Frontal cortex (tissue), 4 donors: ENCODE measurements around the gene MBD3L1. TPM values are rescaled to one million over a fixed set of nuclear protein-coding genes. Genes with fewer than 3 reads are reported as not detected.
A peak's percentile ranks its signal among the peaks of the same experiment; 100 is the strongest.

Experiments used
- DNase-seq, 2 donors: peaks; one replicate each; pipeline ENCODE4 v3.0.0; 2012; ENCODE audit warnings: low spot score in 2 of 2
- FAIRE-seq: peaks from 2 replicates; lab custom pipeline; 2012; peaks lifted over from hg19 to GRCh38; lab: Jason Lieb, UNC
- total RNA-seq: library from RNA; depleted of rRNA; stranded (reverse); fragments of >200 nt; gene quantifications from one replicate; pipeline ENCODE4 v1.2.3, GENCODE V29; 2014
- donor health status: control.
- donor health status: control.
- donor health status: control.

MBD3L1 gene
- total RNA-seq: not detected

GRCh38 chr19:8832132-8833021, at the start of gene MBD3L1, which contains the start of gene ZNF558:
Gene MBD3L1, plus strand, starts transcription at chr19:8832377. Its CDS starts 10,302 bp downstream, at chr19:8842679.
Gene ZNF558, minus strand, starts transcription at chr19:8832304. Its CDS starts 9,645 bp downstream, at chr19:8822659.
- peak; percentile 96 to 97 for DNase-seq
- FAIRE-seq: peak; percentile 57

GRCh38 chr19:8794823-8795222, 37.4 kb upstream of the MBD3L1 start:
- FAIRE-seq (no peak), DNase-seq (no peak)

GRCh38 chr19:8806661-8807060, 25.5 kb upstream of the MBD3L1 start:
- no peak for FAIRE-seq
- DNase-seq: no peak

- no peak for DNase-seq
- no peak for FAIRE-seq
These were observed 20.6 kb upstream of the MBD3L1 start for GRCh38 chr19:8811315-8812172.

- DNase-seq: no peak
- no peak for FAIRE-seq
These were observed 18.0 kb upstream of the MBD3L1 start for GRCh38 chr19:8814176-8814575.

- no peak for FAIRE-seq
These were observed 16.4 kb upstream of the MBD3L1 start for GRCh38 chr19:8815780-8816179.

GRCh38 chr19:8820234-8820633, 11.9 kb upstream of the MBD3L1 start:
- no peak for FAIRE-seq
- no peak for DNase-seq

More at GRCh38 chr19:8815780-8816179, 16.4 kb upstream of the MBD3L1 start:
- DNase-seq: no peak

- DNase-seq: no peak
These were observed 10.4 kb upstream of the MBD3L1 start for GRCh38 chr19:8821748-8822241.

GRCh38 chr19:8826371-8826770, 5.8 kb upstream of the MBD3L1 start:
- FAIRE-seq (no peak), DNase-seq (no peak)

More at GRCh38 chr19:8821748-8822241, 10.4 kb upstream of the MBD3L1 start:
- no peak for FAIRE-seq

- DNase-seq (no peak), FAIRE-seq (no peak)
These were observed 4.9 kb upstream of the MBD3L1 start for GRCh38 chr19:8827277-8827676.

GRCh38 chr19:8831373-8831772, 804 bp upstream of the MBD3L1 start:
- FAIRE-seq: no peak
- no peak for DNase-seq

GRCh38 chr19:8831832-8832131, 395 bp upstream of the MBD3L1 start:
- DNase-seq: no peak
- FAIRE-seq: no peak

- DNase-seq: no peak
- no peak for FAIRE-seq
These were observed 3.3 kb downstream of the MBD3L1 start for GRCh38 chr19:8835446-8835845.

GRCh38 chr19:8835877-8836276, 3.7 kb downstream of the MBD3L1 start:
- FAIRE-seq (no peak), DNase-seq (no peak)

- FAIRE-seq (no peak), DNase-seq (no peak)
These were observed 8.5 kb downstream of the MBD3L1 start for GRCh38 chr19:8840708-8841107.

GRCh38 chr19:8846819-8847218, 14.6 kb downstream of the MBD3L1 start:
- DNase-seq (no peak), FAIRE-seq (no peak)

GRCh38 chr19:8849232-8849631, 17.1 kb downstream of the MBD3L1 start:
- DNase-seq (no peak), FAIRE-seq (no peak)

GRCh38 chr19:8850488-8850887, 18.3 kb downstream of the MBD3L1 start:
- DNase-seq: no peak
- FAIRE-seq: no peak

- DNase-seq: no peak
- FAIRE-seq: no peak
These were observed 26.1 kb downstream of the MBD3L1 start for GRCh38 chr19:8858260-8858659.

- DNase-seq (no peak), FAIRE-seq (no peak)
These were observed 34.2 kb downstream of the MBD3L1 start for GRCh38 chr19:8866344-8866743.
